OCI-LY1 (cell line): Measurements from ENCODE around the gene MEIOC.

Experiments
- CTCF ChIP-seq: fragments of 200-600 bp; sonication (generic), shearing (Covaris generic); IDR thresholded peaks from 2 replicates; pipeline ENCODE4 v1.5.1; 2017; ENCODE audit warnings: mild to moderate bottlenecking, antibody characterized with exemption, low read length, moderate library complexity, mixed read lengths
- EZH2 ChIP-seq: fragments of 200-600 bp; sonication (generic), shearing (Covaris generic); IDR thresholded peaks from 2 replicates; pipeline ENCODE4 v1.8.0; 2017; ENCODE audit warnings: borderline replicate concordance, mixed run types, mild to moderate bottlenecking, antibody characterized with exemption, low read length, moderate library complexity, mixed read lengths

GRCh38 chr17:44610331-44610730 is 45.9 kb upstream of the MEIOC start:
- TF ChIP-seq CTCF (no peak), EZH2 (no peak)
